ENCODE measurements around the gene GABRB1. TPM values are rescaled to one million over a fixed set of nuclear protein-coding genes. Genes with fewer than 3 reads are reported as not detected.

GABRB1 gene
- total and polyA plus RNA-seq, 2 of the 8 experiments (the other 6 are each of a cell fraction or from before 2014, with no cell fraction given): 0.22 to 0.38 TPM

- H3K4me1 ChIP-seq (replicated peaks in 1 of 4; ENCODE audit: control insufficient read depth in 3 of 4, insufficient read depth in 4 of 4, low read length in 3 of 4): no peaks in the 10 kb centered on the region
- no peak overlapping the region for H2BK15ac ChIP-seq (ENCODE audit: low read length)
- H3K9me3 ChIP-seq (ENCODE audit: insufficient read depth in 2 of 2, low read depth in 1 of 2, low read length in 1 of 2): no peaks in the 10 kb centered on the region
- H3K27me3 ChIP-seq (replicated peaks in 1 of 4; ENCODE audit: control insufficient read depth in 3 of 4, extremely low read depth in 1 of 4, insufficient read depth in 3 of 4, low read length in 3 of 4): no peaks in the 10 kb centered on the region
- H3K23ac ChIP-seq (ENCODE audit: insufficient read length): no peak overlapping the region
- H4K8ac ChIP-seq (ENCODE audit: extremely low read depth, insufficient read depth, low read length): no peak overlapping the region
- no peak overlapping the region for H2BK120ac ChIP-seq (replicated peaks; ENCODE audit: low read depth, low read length)
- 83% methylated on average over 9 of the region's 9 CpGs; no CpG with 5 or more reads in 1 of the 2 experiments for WGBS, 2 experiments (ENCODE audit: extremely low coverage in 1 of 2, insufficient coverage in 1 of 2, insufficient read length in 1 of 2, insufficient replicate concordance in 2 of 2, low coverage in 1 of 2, low lambda C conversion rate in 2 of 2, missing lambda C conversion rate in 1 of 2)
- H3K27ac ChIP-seq (ENCODE audit: low read depth, low read length): no peak overlapping the region; the same call in 1 of the 2 replicates
- no peak overlapping the region for H3K4me3 ChIP-seq (ENCODE audit: extremely low read depth in 1 of 4, insufficient read depth in 2 of 4, low read depth in 3 of 4, low read length in 4 of 4)
- POLR2A ChIA-PET (ENCODE audit: partially characterized antibody): no interaction called here
- no peak overlapping the region for H3K4ac ChIP-seq (replicated peaks; ENCODE audit: insufficient read length, low read depth, low read length)
- H4K5ac ChIP-seq (ENCODE audit: insufficient read length, low read depth, low read length): no peak overlapping the region
- H3K79me2 ChIP-seq (ENCODE audit: control insufficient read depth in 1 of 2, insufficient read depth in 2 of 2, low read length in 2 of 2): no peaks in the 10 kb centered on the region
- no peaks in the 10 kb centered on the region for H3K23me2 ChIP-seq (ENCODE audit: low read depth, low read length)
- H2BK20ac ChIP-seq (ENCODE audit: low read length): no peak overlapping the region
- H2BK5ac ChIP-seq (ENCODE audit: low read depth, low read length): no peak overlapping the region
- CTCF ChIA-PET (ENCODE audit: partially characterized antibody): interaction anchor here (1.0 kb wide), 2 partner anchors 132 to 217 kb away, joined by 3 read pairs; no protein-coding TSS in a partner anchor
- H3K4me2 ChIP-seq (ENCODE audit: insufficient read depth in 1 of 2, low read depth in 2 of 2, low read length in 2 of 2): no peak overlapping the region
- no peak overlapping the region for H3K18ac ChIP-seq (ENCODE audit: extremely low read depth, low read length)
- H3K79me1 ChIP-seq (ENCODE audit: low read depth, low read length): no peaks in the 10 kb centered on the region
- H2AK5ac ChIP-seq (ENCODE audit: low read depth, low read length): no peak overlapping the region
- DNase-seq (ENCODE audit: low read depth in 1 of 2, low spot score in 2 of 2) (no peak), FAIRE-seq (no peak)
- H3K14ac ChIP-seq (ENCODE audit: insufficient read length): no peak overlapping the region
- no peaks in the 10 kb centered on the region for H3K36me3 ChIP-seq (ENCODE audit: control insufficient read depth in 2 of 4, insufficient read depth in 4 of 4, low read length in 3 of 4)
- no peak overlapping the region for H4K91ac ChIP-seq (replicated peaks; ENCODE audit: insufficient read length, low read length)
- H2AFZ ChIP-seq (ENCODE audit: low read length): no peak overlapping the region
- H3K56ac ChIP-seq (replicated peaks; ENCODE audit: insufficient read length, low read depth, low read length): no peak overlapping the region
- no peak overlapping the region for H2BK12ac ChIP-seq (ENCODE audit: low read depth, low read length)
- H3K9ac ChIP-seq (replicated peaks in 1 of 4; ENCODE audit: extremely low read depth in 1 of 4, low read depth in 3 of 4, low read length in 3 of 4): no peak overlapping the region
- no peaks in the 10 kb centered on the region for H4K20me1 ChIP-seq (replicated peaks in 1 of 2; ENCODE audit: control insufficient read depth in 1 of 2, insufficient read depth in 2 of 2, low read length in 2 of 2)
- TF ChIP-seq KDM5A (IDR thresholded peaks at IDR 0.05; ENCODE audit: low read length) (no peak), JUN (IDR thresholded peaks at IDR 0.05; ENCODE audit: low read depth, low read length) (no peak), E2F6 (IDR thresholded peaks at IDR 0.05) (no peak), ASH2L (IDR thresholded peaks at IDR 0.05; ENCODE audit: low read length) (no peak), TCF12 (IDR thresholded peaks at IDR 0.05; ENCODE audit: low read depth, low read length) (no peak), EP300 (IDR thresholded peaks at IDR 0.05; ENCODE audit: borderline replicate concordance in 1 of 2, low read depth in 2 of 2, low read length in 2 of 2) (no peak), CBX8 (IDR thresholded peaks at IDR 0.05; ENCODE audit: borderline replicate concordance, low read depth, low read length) (no peak), SP2 (IDR thresholded peaks at IDR 0.05; ENCODE audit: low read length) (no peak), MAX (IDR thresholded peaks at IDR 0.05) (no peak), ATF2 (IDR thresholded peaks at IDR 0.05; ENCODE audit: low read length) (no peak)
Measured at GRCh38 chr4:47251348-47252135, 220.2 kb downstream of the GABRB1 start.

All from H1 (cell line).